ENCODE results near the gene EPC1.

- TF ChIP-seq, protein P1, sequence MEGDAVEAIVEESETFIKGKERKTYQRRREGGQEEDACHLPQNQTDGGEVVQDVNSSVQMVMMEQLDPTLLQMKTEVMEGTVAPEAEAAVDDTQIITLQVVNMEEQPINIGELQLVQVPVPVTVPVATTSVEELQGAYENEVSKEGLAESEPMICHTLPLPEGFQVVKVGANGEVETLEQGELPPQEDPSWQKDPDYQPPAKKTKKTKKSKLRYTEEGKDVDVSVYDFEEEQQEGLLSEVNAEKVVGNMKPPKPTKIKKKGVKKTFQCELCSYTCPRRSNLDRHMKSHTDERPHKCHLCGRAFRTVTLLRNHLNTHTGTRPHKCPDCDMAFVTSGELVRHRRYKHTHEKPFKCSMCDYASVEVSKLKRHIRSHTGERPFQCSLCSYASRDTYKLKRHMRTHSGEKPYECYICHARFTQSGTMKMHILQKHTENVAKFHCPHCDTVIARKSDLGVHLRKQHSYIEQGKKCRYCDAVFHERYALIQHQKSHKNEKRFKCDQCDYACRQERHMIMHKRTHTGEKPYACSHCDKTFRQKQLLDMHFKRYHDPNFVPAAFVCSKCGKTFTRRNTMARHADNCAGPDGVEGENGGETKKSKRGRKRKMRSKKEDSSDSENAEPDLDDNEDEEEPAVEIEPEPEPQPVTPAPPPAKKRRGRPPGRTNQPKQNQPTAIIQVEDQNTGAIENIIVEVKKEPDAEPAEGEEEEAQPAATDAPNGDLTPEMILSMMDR (conservative IDR thresholded peaks at IDR 0.05; ENCODE audit: low read length) = no peak
- no peak for TF ChIP-seq EZH2phosphoT487 (IDR thresholded peaks at IDR 0.05; ENCODE audit: borderline replicate concordance, low read depth, low read length)
Observed at GRCh38 chr10:32360241-32360640, 13.3 kb upstream of the EPC1 start.

All from OCI-LY7 (cell line).